ENCODE data around the gene SRSF9.
A peak's percentile ranks its signal among the peaks of the same experiment; 100 is the strongest.
"Not testable (repeated sequence)": the region's sequence is repeated elsewhere in the genome, so short reads cannot be mapped to it uniquely, and the experiment has no call there.

The SRSF9 gene, protein sequence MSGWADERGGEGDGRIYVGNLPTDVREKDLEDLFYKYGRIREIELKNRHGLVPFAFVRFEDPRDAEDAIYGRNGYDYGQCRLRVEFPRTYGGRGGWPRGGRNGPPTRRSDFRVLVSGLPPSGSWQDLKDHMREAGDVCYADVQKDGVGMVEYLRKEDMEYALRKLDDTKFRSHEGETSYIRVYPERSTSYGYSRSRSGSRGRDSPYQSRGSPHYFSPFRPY

DNA sequence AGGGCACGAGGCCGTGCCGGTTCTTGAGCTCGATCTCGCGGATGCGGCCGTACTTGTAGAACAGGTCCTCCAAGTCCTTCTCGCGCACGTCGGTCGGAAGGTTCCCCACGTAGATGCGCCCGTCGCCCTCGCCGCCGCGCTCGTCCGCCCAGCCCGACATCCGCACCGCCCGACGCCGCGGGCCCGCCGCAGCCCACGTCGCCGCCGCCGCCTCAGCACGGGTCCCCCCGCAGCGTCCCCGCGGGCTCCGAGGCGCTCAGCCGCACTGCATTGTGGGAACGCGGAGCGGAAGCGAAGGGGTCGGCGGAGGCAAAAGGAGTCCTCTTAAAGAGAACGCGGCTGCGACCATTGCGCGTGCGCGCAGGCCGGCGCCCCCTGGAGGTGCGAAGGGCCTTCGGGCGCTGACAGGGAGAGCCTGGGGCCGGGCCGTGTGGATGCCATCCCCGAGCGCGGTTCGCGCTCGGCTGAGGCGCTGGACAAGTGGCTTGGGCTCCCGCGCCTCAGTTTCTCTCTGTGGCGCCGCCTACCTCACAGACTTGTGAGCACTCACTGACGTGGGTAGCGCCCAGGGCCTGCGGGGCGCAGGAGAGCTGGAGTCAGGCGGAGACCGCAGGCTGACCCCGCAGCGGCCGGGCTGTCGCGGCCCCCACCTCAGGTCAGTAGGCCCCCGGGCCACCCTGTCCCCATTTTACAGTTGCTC, at the start of gene SRSF9:
SRSF9 (minus strand) TSS at position 299 of the 700 bp plus-strand sequence; CDS start at position 160, 139 bp downstream.
- DNase-seq = peak; percentile 99

DNA sequence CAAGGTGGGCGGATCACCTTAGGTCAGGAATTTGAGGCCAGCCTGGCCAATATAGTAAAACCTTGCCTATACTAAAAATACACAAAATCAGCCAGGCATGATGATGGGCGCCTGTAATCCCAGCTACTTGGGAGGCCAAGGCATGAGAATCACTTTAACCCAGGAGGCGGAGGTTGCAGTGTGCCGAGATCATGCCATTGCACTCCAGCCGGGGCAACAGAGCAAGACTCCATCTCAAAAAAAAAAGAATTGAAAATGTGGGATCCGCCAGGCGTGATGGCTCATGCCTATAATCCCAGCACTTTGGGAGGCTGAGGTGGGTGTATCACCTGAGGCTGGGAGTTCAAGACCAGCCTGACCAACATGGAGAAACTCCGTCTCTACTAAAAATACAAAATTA, 49.8 kb upstream of the SRSF9 start:
- DNase-seq = not testable (repeated sequence)

DNA sequence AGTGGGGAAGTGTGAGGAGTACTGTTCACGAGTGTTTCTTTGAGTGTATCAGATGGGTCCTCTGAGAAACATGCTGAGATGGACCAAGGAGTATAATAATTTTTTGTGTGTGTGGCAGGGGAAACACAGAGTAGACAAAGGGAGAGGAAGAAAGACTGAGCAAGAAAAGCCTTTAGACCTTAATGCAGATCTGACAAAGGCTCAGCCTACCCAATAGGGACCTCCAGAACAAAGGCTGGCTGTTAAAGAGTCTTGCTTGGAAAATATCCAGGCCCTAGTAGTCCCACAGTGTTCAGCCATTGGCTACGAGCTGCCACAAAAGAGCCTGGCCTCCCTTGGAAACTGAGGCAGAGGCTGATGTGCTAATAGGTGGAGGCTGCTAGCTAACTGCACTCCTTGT, 45.9 kb upstream of the SRSF9 start:
- no peak for DNase-seq

DNA sequence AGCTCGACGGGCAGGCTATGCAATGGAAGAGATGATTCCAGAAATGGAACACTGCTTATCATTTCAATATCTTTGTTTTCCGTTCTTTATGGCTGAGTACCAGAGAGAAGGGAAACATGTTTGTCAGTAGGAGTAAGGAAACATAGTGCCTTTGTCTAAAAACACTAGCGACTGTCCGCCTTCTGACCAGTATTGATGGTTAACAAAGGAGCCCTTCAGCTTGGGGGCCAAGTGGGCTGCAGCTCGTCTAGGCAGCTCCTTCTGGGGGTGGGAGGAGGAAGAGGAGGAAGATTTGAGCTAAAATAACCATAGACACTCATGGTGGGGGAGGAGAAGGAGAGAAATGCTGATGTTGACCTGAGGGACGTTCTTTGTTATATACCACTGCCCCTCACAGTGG, 44.5 kb upstream of the SRSF9 start:
- no peak for DNase-seq

DNA sequence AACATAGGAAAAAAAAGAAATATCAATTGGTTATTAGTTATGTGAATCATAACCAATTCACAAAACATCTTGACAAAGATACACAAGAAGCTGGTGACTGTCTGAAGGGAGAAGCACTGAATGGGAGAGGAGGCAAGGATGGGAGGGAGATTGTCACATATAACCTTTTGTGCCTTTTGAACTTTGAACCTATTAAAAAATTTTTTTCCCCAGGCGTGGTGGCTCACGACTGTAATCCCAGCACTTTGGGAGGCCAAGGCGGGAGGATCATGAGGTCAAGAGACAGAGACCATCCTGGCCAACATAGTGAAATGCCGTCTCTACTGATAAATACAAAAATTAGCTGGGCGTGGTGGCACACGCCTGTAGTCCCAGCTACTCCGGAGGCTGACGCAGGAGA, 39.0 kb upstream of the SRSF9 start:
- no peak for DNase-seq

DNA sequence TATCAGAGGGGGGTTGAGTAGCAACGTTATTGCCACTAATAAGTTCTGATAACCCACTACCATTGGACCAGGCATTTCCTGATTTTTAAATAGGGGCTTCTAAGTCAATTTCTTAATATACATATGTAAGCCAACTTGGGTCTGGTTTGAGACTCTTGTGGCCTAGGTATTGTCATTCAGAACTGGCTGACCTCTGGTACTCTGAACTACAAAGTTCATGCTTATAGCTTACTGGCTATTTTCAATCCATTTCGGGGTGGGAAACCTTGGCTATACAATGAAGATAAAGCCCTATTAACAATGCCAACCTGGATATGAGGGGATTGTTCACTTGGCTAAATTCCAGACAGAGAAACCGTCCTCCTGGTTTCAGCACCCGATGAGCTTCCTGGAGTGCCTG, 35.0 kb upstream of the SRSF9 start:
- DNase-seq = no peak

DNA sequence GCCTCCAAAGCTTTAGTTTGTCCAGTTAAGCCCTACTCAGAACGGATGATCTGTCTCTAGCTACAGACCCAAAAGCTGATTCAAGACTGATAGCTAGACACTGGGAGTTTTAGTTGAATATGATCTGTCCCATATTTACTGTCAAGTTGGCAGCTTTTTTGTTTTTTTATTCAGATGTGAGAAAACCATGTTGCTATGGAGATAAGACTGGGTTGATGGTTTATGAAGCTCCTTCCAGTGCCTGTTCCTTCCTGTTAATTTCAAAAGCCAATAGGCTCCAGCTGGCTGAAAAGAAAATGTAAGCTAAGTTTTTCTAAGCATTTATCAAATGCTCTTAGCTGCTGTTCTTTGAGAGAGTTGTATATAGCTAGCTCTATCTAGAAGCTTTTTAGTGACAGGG, 31.0 kb upstream of the SRSF9 start:
- DNase-seq = no peak

DNA sequence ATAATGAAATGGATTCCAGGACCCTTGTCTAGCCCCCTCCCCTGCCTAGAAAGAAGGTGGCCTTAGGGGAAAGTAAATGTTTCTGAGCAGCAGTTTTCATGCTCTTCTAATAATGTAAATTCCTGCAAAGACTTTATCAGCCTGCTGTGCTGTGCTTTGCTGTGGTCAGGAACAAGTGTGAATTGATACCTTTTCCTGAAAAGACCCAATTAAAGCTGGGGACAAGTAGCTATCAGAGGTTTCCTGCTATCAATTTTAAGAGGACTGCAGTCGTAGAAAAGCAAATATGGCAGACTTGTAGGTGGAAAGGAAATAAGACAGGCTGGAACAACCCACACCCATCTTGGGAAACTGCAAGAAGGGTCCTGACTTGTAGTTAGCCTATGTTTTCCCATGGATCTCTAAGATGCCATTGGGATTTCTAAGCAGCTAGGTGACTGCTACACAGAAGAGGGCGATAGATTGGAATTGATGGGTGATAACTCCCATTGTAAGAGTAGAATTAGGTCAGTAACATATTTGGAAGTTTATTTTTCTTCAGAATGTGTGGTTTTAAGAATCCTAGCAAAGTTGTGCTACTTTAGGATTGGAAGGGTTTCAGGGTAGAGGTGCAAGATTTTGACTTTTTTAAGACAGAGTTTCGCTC, 29.4 kb upstream of the SRSF9 start:
- DNase-seq = no peak

DNA sequence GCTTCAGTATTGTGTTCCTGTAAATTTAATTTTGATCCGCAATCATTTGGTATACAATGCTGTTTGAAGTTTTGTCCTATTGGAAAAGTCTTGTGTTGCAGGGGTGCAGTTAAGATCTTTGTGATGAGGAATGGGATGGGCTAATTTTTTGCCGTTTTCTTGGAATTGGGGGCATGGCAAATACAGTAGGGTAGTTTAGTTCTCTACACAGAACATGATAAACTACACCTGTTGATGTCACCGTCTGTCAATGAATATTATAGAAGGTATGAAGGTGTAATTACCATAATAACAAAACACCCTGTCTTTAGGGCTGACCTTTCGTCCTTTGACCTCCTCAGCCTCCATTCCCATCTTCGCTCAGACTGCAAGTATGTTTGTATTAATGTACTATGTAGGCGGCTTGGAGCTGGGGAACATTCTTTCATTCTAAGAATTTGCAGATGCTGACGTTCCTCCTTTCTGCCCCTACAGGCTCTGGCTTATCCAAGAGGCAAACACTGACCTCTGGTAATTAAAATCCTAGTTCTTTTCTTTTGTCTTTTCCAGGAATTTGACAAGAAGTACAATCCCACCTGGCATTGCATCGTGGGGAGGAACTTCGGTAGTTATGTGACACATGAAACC, 28.1 kb upstream of the SRSF9 start:
- no peak for DNase-seq

DNA sequence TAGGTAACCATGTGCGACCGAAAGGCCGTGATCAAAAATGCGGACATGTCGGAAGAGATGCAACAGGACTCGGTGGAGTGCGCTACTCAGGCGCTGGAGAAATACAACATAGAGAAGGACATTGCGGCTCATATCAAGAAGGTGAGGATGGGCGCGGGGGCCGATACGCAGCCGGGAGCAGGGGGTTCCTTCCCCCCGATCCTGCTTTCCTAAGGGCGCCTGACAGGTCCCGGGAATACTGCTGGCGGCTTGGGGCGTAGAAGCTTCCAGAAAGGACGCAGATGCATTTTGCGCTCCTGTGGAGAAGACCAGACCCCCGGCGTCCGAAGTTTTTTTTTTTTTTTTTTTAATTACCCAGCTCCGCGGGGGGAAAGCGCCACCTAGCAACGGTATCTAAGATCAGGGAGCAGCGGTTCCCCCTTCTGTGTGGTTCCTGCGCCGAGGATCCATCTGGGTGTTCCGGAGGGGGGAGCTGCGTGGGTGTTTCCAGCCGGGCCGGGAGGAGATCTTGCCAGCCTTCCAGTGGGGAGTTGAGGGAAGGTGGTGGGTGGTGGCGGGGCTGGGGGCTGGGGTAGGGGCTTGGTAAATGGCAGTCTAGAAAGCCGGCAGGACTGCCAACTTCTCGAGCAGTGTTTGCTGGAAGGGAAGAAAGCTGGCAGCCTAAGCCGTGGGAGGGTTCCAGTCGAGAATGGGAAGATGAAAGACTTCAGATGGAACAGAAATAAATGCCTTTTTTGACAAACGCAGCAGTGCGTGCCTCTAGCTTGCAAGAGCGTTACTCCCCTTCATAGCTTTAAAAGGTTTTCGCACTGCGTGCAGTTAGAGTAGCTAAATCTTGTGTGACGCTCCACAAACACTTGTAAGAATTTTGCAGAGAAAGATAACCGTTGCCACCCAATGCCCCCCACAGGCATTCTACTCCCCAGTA, 27.1 kb upstream of the SRSF9 start:
- DNase-seq = peak; percentile 44

DNA sequence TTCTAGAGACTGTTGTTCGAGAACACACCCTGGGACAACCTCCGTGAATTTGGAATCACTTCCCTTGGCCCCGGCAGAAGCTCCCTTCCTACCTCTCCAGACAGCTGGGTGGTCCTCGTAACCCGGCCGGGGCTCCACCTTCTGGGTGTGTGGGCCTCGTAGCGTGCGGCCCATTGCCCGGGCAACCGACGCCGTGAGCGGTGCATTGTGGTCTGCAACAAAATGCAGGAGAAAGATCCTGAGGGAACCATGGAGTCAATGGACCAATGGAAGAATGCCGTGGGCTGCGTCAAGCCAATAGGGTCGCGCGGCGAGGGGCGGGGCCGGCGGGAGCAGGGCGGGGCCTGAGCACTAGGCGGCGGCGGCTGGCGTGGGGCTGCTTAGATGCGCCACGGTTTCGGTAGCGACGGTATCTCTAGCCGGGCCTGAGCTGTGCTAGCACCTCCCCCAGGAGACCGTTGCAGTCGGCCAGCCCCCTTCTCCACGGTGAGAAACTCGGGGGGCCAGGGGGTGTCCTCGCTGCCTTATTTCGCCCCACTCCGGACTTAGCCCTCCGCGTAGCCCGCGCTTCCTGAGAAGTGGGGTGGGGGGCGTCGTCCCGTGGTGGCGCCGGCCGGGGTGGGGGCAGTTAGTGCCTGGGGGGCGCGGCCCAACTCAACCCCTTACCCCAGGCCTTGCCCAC, 26.3 kb upstream of the SRSF9 start, which contains the start of gene DYNLL1:
DYNLL1 (plus strand) TSS at position 383 of the 682 bp plus-strand sequence. CDS start 309 bp downstream, outside the sequence.
- peak; percentile 98 for DNase-seq

DNA sequence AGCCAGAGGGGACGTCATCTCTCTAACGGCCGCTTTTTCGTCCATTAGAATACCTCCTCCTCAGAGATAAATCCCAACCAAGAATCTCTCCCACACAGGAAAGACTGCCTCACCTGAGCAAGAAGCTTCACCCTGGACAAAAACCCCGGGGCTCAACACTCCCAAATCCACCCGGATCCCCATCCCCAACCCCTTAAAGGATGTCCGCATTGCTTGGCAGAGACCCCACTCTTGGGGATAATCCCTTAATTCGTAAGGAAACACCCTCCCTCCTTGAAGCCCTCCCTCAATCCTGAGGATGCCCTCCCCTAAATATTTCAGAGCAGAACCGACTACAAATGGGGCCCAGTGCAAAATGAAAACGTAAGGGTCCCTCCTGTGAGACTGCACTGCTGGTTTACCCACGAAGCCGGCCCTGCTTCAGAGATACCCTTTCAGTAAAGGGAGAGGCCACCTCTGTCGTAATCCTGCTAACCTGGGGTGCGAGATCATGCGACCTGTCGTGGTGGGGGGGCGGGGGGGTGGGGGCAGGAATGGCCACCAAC, 25.7 kb upstream of the SRSF9 start:
- DNase-seq = no peak

DNA sequence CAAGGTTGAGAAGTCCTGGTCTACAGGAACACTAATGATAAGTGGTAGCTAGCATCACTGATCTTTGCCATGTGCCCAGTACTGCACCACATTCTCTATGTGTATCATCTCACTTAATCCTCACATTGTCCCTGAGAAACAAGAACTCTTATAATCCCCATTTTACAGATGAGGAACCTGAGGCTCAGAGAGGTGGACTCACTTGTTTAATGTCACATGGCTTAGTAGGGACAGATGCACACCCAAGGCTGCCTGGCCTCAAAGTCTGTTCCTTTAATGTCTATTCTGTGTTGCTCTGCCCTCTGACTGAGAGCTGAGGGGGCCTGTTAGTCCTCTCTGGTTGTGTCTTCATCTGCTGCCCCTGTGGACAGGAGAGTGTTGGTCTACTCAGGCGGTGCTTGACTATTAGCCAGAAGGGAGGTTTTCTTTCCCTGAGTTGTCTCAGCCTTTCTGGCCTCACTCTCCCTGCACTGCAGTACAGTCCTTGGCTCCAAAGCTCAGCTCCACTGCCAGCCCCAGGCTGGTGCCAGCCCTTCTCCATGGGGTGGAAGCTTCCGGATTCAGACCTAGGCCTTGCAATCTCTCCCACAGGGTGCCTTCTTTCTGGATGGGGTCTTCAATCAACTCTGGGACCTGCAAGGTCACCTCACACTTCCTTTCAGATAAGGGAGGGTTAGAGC, 21.4 kb upstream of the SRSF9 start:
- DNase-seq = no peak

DNA sequence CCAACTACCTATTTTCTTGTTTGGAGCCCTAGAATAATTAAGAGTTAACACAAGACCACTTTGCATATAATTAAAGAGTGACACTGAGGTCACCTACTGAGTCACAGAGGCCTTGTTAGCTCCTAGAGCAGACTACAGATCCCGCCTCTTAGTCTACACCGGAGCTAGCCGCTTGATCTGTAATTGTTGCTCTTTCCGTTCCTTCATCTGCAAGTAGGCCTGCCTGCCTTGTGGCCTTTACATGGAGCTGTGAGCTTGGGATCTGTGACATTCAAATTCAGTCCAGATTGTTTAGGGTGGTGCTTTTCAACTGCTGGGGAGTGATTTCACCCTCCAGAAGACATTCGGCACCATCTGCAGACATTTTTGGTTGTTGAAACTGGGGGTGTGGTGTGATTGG, 20.8 kb upstream of the SRSF9 start:
- no peak for DNase-seq

DNA sequence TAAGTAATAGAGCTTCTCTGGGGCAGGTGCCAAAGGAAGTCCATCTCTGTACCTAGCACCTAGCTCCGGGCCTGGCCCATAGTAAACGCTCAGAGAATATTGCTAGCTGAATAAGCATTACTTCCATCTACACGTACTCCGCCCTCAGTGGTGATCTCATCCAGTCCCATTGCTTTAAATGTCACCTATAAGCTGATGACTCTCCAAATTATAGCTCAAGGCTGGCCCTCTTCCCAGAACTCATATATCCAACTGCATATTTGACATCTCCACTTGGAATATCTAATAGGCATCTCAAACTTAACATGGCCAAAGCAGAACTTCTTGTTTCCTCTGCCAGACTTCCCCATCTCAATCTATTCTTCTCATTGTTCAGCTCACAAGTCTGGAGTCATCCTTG, 19.5 kb upstream of the SRSF9 start:
- no peak for DNase-seq

DNA sequence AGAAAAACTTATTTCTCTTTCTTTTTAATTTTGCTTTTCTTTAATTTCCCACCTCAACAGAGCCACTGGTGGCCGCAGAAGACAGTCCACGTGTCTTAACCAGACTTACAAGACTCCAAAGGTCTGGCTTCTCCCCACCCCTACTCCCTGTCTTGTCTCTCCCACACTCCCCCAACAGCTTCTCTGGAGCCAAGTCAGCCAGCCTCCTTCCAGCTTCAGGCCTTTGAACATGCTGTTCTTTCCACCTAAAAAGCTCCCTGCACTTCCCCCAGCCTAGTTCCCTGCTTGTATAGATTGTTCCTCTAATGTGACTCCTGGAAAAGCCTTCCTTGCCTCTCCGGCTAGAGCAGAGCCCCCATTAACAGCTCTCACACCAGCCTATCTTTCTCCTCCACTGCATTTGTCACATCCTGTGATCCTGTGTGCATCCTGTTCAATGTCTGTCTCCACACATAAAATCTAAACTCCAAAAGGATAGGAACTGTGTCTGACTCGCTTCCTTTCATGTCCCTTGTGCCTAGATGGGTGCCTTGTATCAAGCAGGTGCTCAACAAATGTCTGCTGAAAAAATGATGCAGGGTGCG, 18.6 kb upstream of the SRSF9 start:
- DNase-seq = no peak

DNA sequence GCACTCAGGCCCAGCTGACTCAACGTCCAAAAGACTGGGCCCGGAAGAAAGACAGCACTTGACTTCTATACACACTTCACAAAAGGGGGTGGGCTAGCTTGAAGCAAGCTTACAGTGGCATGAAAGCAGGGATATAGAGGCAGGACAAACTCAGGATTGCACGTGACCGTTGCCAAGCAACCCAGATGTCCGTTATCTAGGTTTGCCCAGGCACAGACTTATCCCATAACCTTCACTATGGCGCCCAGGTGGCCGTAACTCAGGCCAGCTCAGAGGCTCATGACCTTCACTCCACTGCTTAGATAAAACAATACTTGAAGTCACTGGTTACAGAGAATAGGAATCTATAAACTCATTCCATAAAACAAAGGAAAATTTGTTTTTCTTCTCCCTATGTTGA, 18.0 kb upstream of the SRSF9 start:
- DNase-seq = not testable (repeated sequence)

DNA sequence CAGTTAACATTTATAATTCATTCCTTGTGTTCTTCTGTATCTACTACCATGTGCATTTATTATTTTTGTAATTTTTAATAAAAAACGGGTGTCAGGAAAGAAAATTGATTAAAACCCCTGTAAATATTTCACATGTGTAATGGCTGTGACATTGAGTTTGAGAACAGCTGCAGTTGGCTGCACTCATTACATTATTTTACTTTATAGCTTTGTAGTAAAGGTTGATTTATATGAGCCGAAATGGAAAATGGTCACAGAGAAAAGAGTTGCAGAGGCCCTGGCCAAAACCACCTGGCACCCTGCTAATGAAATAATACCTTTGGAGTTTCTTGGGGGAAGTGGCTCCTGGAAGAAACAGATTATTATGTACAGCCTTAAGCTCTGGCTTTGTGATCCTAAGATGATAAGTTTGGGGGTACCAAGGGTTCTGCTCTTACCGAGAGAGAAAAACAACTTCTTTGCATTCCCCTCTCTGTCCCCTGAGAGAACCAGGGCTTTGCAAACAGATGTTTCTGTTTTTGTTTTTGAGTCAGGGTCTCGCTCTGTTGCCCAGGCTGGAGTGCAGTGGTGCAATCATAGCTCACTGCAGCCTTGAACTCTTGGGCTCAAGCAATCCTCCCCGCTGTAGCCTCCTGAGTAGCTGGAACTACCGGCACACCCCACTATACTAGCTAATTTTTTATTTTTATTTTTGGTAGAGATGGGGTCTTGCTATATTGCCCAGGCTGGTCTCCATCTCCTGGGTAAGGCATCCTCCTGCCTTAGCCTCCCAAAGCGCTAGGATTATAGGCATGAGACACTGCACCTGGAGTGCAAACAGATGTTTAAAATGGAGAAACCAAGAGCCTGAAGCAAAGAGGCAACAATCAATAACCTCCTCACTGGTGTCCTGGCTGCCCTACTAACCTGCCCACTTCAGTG, 16.7 kb upstream of the SRSF9 start:
- no peak for DNase-seq

DNA sequence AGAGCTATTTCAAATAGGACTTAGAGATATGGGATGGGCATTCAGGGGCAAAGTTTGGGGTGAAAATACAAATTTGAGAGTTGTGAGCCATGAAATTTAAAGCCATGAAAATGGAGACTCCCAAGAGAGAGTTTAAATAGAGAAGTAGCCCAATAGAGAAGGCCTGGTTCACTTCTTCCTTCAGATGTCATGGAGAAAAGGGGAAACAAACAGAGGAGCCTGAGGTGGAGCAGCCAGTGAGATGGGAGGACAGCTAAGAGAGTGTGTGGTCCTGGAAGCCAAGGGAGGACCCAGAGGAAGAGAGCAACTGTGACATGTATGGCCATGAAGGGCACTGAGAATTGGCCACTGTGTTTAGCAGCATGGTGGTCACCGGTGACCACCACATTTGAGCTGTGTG, 14.1 kb upstream of the SRSF9 start:
- no peak for DNase-seq
